SK-N-MC (cell line): ENCODE data around the gene CLEC17A.
"Not testable (repeated sequence)": the region's sequence is repeated elsewhere in the genome, so short reads cannot be mapped to it uniquely, and the experiment has no call there.

Experiments used
- DNase-seq: peaks from one replicate; pipeline ENCODE4 v3.0.0-alpha.2; 2011; ENCODE audit warnings: low read depth, low spot score
- H3K27ac ChIP-seq: fragments of 200-600 bp; sonication (generic); 2 replicates; pipeline ENCODE4 v1.5.1; 2016; ENCODE audit warnings: mixed run types
- H3K36me3 ChIP-seq: fragments of 200-600 bp; sonication (generic); 2 replicates; pipeline ENCODE4 v1.6.1; 2017; ENCODE audit warnings: antibody characterized with exemption, low read length, mixed read lengths; ENCODE audit not compliant: insufficient read depth
- H3K4me3 ChIP-seq: fragments of 200-600 bp; sonication (generic); 2 replicates; pipeline ENCODE4 v1.5.1; 2016
- H3K9ac ChIP-seq: fragments of 200-600 bp; sonication (generic); 2 replicates; pipeline ENCODE4 v1.8.0; 2017; ENCODE audit warnings: mixed run types, mixed read lengths; ENCODE audit not compliant: insufficient read length
- H3K9me3 ChIP-seq: fragments of 200-600 bp; sonication (generic); 2 replicates; pipeline ENCODE4 v1.6.1; 2017; ENCODE audit warnings: low read depth, mild to moderate bottlenecking, antibody characterized with exemption, low read length, moderate library complexity, mixed read lengths
- EZH2 ChIP-seq: fragments of 200-600 bp; sonication (generic); IDR thresholded peaks from one replicate; pipeline ENCODE4 v1.6.1; 2017; ENCODE audit warnings: antibody characterized with exemption
- FOXP2 ChIP-seq: optimal IDR thresholded peaks from 2 replicates; pipeline ENCODE3; 2011; ENCODE audit warnings: mild to moderate bottlenecking, moderate library complexity; ENCODE audit not compliant: insufficient read depth; ENCODE audit errors: extremely low read length, control extremely low read depth
- POLR2AphosphoS5 ChIP-seq: IDR thresholded peaks from 2 replicates; pipeline ENCODE4 v1.6.1; 2012; ENCODE audit warnings: mild to moderate bottlenecking, low read depth, low read length, borderline replicate concordance

CLEC17A gene

DNA sequence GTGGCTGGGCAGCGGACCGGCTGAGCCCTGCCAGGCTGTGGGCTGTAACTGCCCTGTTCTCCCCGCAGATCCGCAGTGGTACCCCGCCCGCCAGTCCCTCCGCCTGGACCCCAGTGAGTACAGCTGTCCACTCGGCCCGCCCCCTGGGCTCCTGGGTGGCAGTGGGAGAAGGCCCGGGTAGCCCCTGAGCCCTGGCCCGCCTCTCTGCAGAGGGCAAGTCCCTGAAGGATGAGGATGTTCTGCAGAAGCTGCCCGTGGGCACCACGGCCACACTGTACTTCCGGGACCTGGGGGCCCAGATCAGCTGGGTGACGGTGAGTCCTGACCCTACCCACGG lies 19.3 kb upstream of the CLEC17A start:
- no peak for TF ChIP-seq EZH2
- no peak for TF ChIP-seq FOXP2
- no peak for TF ChIP-seq POLR2AphosphoS5
- Histone ChIP-seq H3K9me3 (no peaks in the 10 kb centered on the region), H3K36me3 (peaks cover 24% of the 10 kb centered on the region; the same call in 1 of the 2 replicates), H3K4me3 (no peak overlapping the region), H3K27ac (0 out of 2 replicates have a peak overlapping the region, but pooled peaks have one; percentile 6), H3K9ac (no peak overlapping the region)
- no peak for DNase-seq

DNA sequence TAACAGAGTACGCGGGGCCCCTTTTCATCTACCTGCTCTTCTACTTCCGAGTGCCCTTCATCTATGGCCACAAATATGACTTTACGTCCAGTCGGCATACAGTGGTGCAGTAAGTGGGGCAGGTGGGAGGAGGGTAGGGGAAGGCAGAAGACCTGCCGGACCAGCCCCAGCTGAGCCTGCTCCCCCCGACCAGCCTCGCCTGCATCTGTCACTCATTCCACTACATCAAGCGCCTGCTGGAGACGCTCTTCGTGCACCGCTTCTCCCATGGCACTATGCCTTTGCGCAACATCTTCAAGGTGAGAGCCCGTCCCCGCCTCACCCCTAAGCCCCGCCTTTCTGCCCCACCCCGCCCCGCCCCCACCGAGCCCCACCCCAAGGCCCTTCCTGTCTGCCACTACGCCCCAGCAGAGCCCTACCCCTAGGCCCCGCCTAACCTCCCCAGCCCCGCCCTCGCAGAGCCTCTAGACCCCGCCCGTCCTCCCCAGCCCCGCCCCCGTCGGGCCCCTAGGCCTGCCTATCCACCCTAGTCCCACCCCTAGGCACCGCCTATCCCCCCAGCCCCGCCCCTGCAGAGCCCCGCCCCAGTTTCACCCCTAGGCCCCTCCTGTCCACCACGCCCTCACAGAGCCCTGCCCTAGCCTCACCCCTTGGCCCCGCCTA lies 18.8 kb upstream of the CLEC17A start:
- no peak overlapping the region for H3K27ac ChIP-seq
- H3K4me3 ChIP-seq = no peak overlapping the region
- H3K9ac ChIP-seq = no peak overlapping the region
- H3K36me3 ChIP-seq = peaks cover 24% of the 10 kb centered on the region; the same call in 1 of the 2 replicates
- H3K9me3 ChIP-seq = no peaks in the 10 kb centered on the region
- TF ChIP-seq EZH2 (no peak), FOXP2 (no peak), POLR2AphosphoS5 (no peak)
- DNase-seq = no peak

- not testable (repeated sequence) for H3K27ac ChIP-seq, H3K4me3 ChIP-seq, H3K9ac ChIP-seq, H3K9me3 ChIP-seq, DNase-seq
- H3K36me3 ChIP-seq = peaks cover 24% of the 10 kb centered on the region; the same call in 1 of the 2 replicates
Observed at GRCh38 chr19:14564652-14565297, 18.1 kb upstream of the CLEC17A start.

GRCh38 chr19:14565298-14565679 lies 17.6 kb upstream of the CLEC17A start:
- no peak for DNase-seq
- H3K36me3 ChIP-seq = peaks cover 24% of the 10 kb centered on the region; the same call in 1 of the 2 replicates

GRCh38 chr19:14565765-14566711 lies 16.8 kb upstream of the CLEC17A start:
- DNase-seq = no peak
- Histone ChIP-seq H3K9me3 (no peaks in the 10 kb centered on the region), H3K27ac (no peak overlapping the region), H3K36me3 (peaks cover 24% of the 10 kb centered on the region; the same call in 1 of the 2 replicates), H3K9ac (no peak overlapping the region), H3K4me3 (no peak overlapping the region)
- no peak for TF ChIP-seq POLR2AphosphoS5
- no peak for TF ChIP-seq FOXP2
- no peak for TF ChIP-seq EZH2

More at GRCh38 chr19:14565298-14565679, 17.6 kb upstream of the CLEC17A start:
- Histone ChIP-seq H3K4me3 (no peak overlapping the region), H3K9me3 (no peaks in the 10 kb centered on the region), H3K27ac (no peak overlapping the region), H3K9ac (no peak overlapping the region)
- TF ChIP-seq EZH2 (no peak), FOXP2 (no peak), POLR2AphosphoS5 (no peak)

GRCh38 chr19:14566712-14567077 lies 16.2 kb upstream of the CLEC17A start:
- no peak overlapping the region for H3K27ac ChIP-seq
- DNase-seq = no peak
- H3K9me3 ChIP-seq = no peaks in the 10 kb centered on the region
- H3K4me3 ChIP-seq = no peak overlapping the region
- TF ChIP-seq POLR2AphosphoS5 (no peak; the same call in 1 of the 2 replicates), EZH2 (no peak), FOXP2 (no peak)
- H3K36me3 ChIP-seq = peaks cover 24% of the 10 kb centered on the region; the same call in 1 of the 2 replicates
- no peak overlapping the region for H3K9ac ChIP-seq

GRCh38 chr19:14567079-14567478 lies 15.8 kb upstream of the CLEC17A start:
- H3K36me3 ChIP-seq = peaks cover 24% of the 10 kb centered on the region; the same call in 1 of the 2 replicates
- H3K9ac ChIP-seq = no peak overlapping the region

DNA sequence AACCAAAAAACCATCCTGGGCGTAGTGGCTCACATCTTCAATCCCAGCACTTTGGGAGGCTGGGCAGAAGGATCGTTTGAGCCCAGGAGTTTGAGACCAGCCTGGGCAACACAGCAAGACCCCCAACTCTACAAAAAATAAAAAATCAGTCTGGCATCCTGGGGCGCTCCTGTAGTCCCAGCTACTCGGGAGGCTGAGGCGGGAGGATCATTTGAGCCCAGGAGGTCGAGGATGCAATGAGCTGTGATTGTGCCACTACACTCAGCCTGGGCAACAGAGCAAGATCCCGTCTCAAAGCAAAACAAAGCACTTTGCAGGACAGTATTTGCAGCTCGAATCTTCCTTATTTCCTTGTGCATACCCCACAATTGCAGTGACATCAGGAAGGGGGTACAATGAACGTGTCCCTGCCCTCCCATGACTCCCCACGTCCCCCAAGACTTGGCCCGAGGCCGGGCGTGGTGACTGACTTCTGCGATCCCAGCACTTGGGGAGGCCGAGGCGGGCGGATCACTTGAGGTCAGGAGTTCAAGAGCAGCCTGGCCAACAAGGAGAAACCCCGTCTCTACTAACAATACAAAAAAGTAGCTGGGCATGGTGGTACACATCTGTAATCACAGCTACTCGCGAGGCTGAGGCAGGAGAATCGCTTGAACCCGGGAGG lies 11.9 kb upstream of the CLEC17A start:
- Histone ChIP-seq H3K27ac (no peak overlapping the region), H3K36me3 (peaks cover 7% of the 10 kb centered on the region; the same call in 1 of the 2 replicates), H3K9me3 (no peaks in the 10 kb centered on the region), H3K9ac (peak overlapping the region; percentile 86), H3K4me3 (peak overlapping the region; percentile 86)
- TF ChIP-seq EZH2 (no peak), POLR2AphosphoS5 (no peak), FOXP2 (no peak)
- no peak for DNase-seq

More at GRCh38 chr19:14567079-14567478, 15.8 kb upstream of the CLEC17A start:
- Histone ChIP-seq H3K9me3 (no peaks in the 10 kb centered on the region), H3K4me3 (no peak overlapping the region), H3K27ac (no peak overlapping the region)
- DNase-seq = no peak
- TF ChIP-seq FOXP2 (no peak), POLR2AphosphoS5 (no peak), EZH2 (no peak)
